ENCODE data around the gene ABLIM2. TPM values are rescaled to one million over a fixed set of nuclear protein-coding genes. Genes with fewer than 3 reads are reported as not detected.

ABLIM2 gene
- total and polyA plus RNA-seq, 10 of the 15 experiments (the other 5 are each of a cell fraction or from before 2014, with no cell fraction given) = 0.03 to 0.15 (median 0.05) TPM; not detected in 7

GRCh38 chr4:8168832-8169598 lies 10.4 kb upstream of the ABLIM2 start:
- Histone ChIP-seq H4K20me1 (ENCODE audit: control insufficient read depth, insufficient read depth) (no peaks in the 10 kb centered on the region), H3K4me2 (ENCODE audit: control insufficient read depth, insufficient read depth) (no peak overlapping the region), H3K27ac (ENCODE audit: control insufficient read depth, insufficient read depth) (no peak overlapping the region), H3K4me3 (no peak overlapping the region), H3K9me3 (replicated peaks; ENCODE audit: control insufficient read depth, insufficient read depth, low read length) (peaks cover 8% of the 10 kb centered on the region; the same call in 2 of the 3 replicates), H3K27me3 (replicated peaks in 1 of 2; ENCODE audit: control insufficient read depth in 2 of 2, insufficient read depth in 2 of 2, low read length in 1 of 2) (no peaks in the 10 kb centered on the region), H2AFZ (ENCODE audit: control insufficient read depth, low read depth, low read length) (no peak overlapping the region), H3K4me1 (ENCODE audit: control insufficient read depth, insufficient read depth, low read length) (peaks cover 13% of the 10 kb centered on the region), H3K9ac (ENCODE audit: control insufficient read depth, insufficient read depth, low read length) (no peak overlapping the region), H3K79me2 (ENCODE audit: control insufficient read depth, insufficient read depth, low read length) (no peaks in the 10 kb centered on the region), H3K36me3 (ENCODE audit: control insufficient read depth in 2 of 2, insufficient read depth in 2 of 2, low read length in 1 of 2) (no peaks in the 10 kb centered on the region)
- ChIA-PET RAD21 (ENCODE audit: unreplicated experiment) (no interaction called here), SMC1A (ENCODE audit: uncharacterized antibody, unreplicated experiment) (interaction anchor here (2.1 kb wide), 1 partner anchor 10 kb away, joined by 4 read pairs; no protein-coding TSS in a partner anchor), POLR2A (no interaction called here), CTCF (interaction anchor here (1.0 kb wide), 1 partner anchor 11 kb away, joined by 4 read pairs; no protein-coding TSS in a partner anchor)
- intact Hi-C loops (cut with micrococcal nuclease; ENCODE audit: unreplicated experiment) (no loop called here), in situ Hi-C loops (cut with MboI) (no loop called here)
- BruUV-seq (replicated peaks) = no TSS peak
- ATAC-seq = no peak
- DNase-seq (ENCODE audit: low read depth, low spot score) = no peak
- TF ChIP-seq ZNF274 (IDR thresholded peaks at IDR 0.05; ENCODE audit: insufficient read depth, insufficient read length) (no peak), ZZZ3 (IDR thresholded peaks at IDR 0.05; ENCODE audit: control insufficient read depth, insufficient read length, low read depth) (no peak), FOXM1 (IDR thresholded peaks at IDR 0.05; ENCODE audit: low read depth, low read length) (no peak), ETV6 (conservative IDR thresholded peaks at IDR 0.05 in 1 of 2, IDR thresholded peaks at IDR 0.05 in 1 of 2; ENCODE audit: borderline replicate concordance in 1 of 2, low read depth in 1 of 2) (no peak), PAX5 (IDR thresholded peaks at IDR 0.05; ENCODE audit: borderline replicate concordance, low read depth, low read length) (no peak), SUZ12 (IDR thresholded peaks at IDR 0.05; ENCODE audit: unreplicated experiment) (no peak), EGR1 (IDR thresholded peaks at IDR 0.05; ENCODE audit: borderline replicate concordance in 1 of 2, low read depth in 2 of 2, low read length in 2 of 2) (no peak), EZH2 (IDR thresholded peaks at IDR 0.05; ENCODE audit: borderline replicate concordance, control insufficient read depth, low read depth, low read length) (no peak), ATF7 (IDR thresholded peaks at IDR 0.05; ENCODE audit: low read depth) (no peak), TCF3 (IDR thresholded peaks at IDR 0.05; ENCODE audit: borderline replicate concordance, insufficient read depth, low read depth, low read length) (no peak), SIX5 (IDR thresholded peaks at IDR 0.05; ENCODE audit: low read depth, low read length, severe bottlenecking) (no peak), LARP7 (IDR thresholded peaks at IDR 0.05) (no peak), TAF1 (IDR thresholded peaks at IDR 0.05; ENCODE audit: borderline replicate concordance, low read depth, low read length) (no peak), HDAC6 (IDR thresholded peaks at IDR 0.05; ENCODE audit: unreplicated experiment) (no peak), HDAC2 (IDR thresholded peaks at IDR 0.05) (no peak), BCL11A (IDR thresholded peaks at IDR 0.05; ENCODE audit: low read depth, low read length) (no peak), BCL3 (IDR thresholded peaks at IDR 0.05; ENCODE audit: borderline replicate concordance, insufficient read depth, low read depth, low read length, poor library complexity, severe bottlenecking) (no peak), PAX8 (IDR thresholded peaks at IDR 0.05) (no peak), MTA3 (IDR thresholded peaks at IDR 0.05; ENCODE audit: borderline replicate concordance, low read length) (no peak), TCF7 (IDR thresholded peaks at IDR 0.05; ENCODE audit: borderline replicate concordance) (no peak)
- no peak for FAIRE-seq
- 55% methylated on average over 5 of the region's 5 CpGs for WGBS (ENCODE audit: insufficient coverage, insufficient replicate concordance, low lambda C conversion rate, missing lambda C conversion rate)
